H1 (cell line): ENCODE results near the gene OTUD3.

Source experiments
- ATF2 ChIP-seq: IDR thresholded peaks from 2 replicates; pipeline ENCODE4 v1.6.1; 2012; ENCODE audit warnings: low read length, inconsistent platforms
- BCL11A ChIP-seq, 2 experiments: IDR thresholded peaks; one replicate each; pipeline ENCODE4 v1.6.1; 2011; ENCODE audit warnings: low read depth in 2 of 2, low read length in 2 of 2, mild to moderate bottlenecking in 2 of 2
- EGR1 ChIP-seq: IDR thresholded peaks from 2 replicates; pipeline ENCODE4 v1.6.1; 2011; ENCODE audit warnings: low read depth, low read length, borderline replicate concordance
- HDAC2 ChIP-seq, 2 experiments: fragments of 300-600 bp in 1 of 2; sonication (generic) in 1 of 2; IDR thresholded peaks; 2 replicates each; pipeline ENCODE4 v1.6.1; 2011 to 2012; ENCODE audit warnings: low read depth in 2 of 2, low read length in 2 of 2, mild to moderate bottlenecking in 2 of 2, moderate library complexity in 2 of 2, borderline replicate concordance in 1 of 2, inconsistent platforms in 1 of 2
- POLR2A ChIP-seq, 2 experiments: IDR thresholded peaks; 1 replicate in 1 of 2; 2 replicates in 1 of 2; pipeline ENCODE4 v1.6.1; 2011; ENCODE audit warnings: low read depth in 2 of 2, low read length in 2 of 2, mild to moderate bottlenecking in 2 of 2; ENCODE audit errors: control extremely low read depth in 1 of 2
- POLR2AphosphoS5 ChIP-seq: IDR thresholded peaks from 2 replicates; pipeline ENCODE4 v1.6.1; 2011; ENCODE audit warnings: low read depth, low read length
- RFX5 ChIP-seq: IDR thresholded peaks from 2 replicates; pipeline ENCODE4 v1.6.1; 2011; ENCODE audit warnings: low read depth, low read length, improper control_type of control experiment, borderline replicate concordance
- SIN3A ChIP-seq, 2 experiments: IDR thresholded peaks in 1 of 2; conservative IDR thresholded peaks in 1 of 2; 2 replicates each; pipeline ENCODE4 v1.6.1; 2011 to 2012; ENCODE audit warnings: low read length in 2 of 2, improper control_type of control experiment in 1 of 2, low read depth in 1 of 2, mild to moderate bottlenecking in 1 of 2
- TAF1 ChIP-seq: IDR thresholded peaks from 2 replicates; pipeline ENCODE4 v1.6.1; 2011; ENCODE audit warnings: mild to moderate bottlenecking, low read depth, low read length
- TF ChIP-seq, protein P1 (sequence below), 3 experiments: IDR thresholded peaks; 1 replicate in 2 of 3; 2 replicates in 1 of 3; pipeline versions ENCODE4 v1.5.1 to v1.6.1; 2011; ENCODE audit warnings: low read length in 3 of 3, mild to moderate bottlenecking in 3 of 3, inconsistent platforms in 2 of 3, low read depth in 1 of 3, moderate library complexity in 1 of 3; ENCODE audit not compliant: insufficient read depth in 1 of 3; ENCODE audit errors: control extremely low read depth in 1 of 3

GRCh38 chr1:19894218-19894617 lies 12.0 kb downstream of the OTUD3 start:
- TF ChIP-seq POLR2A (IDR thresholded peaks at IDR 0.05; ENCODE audit: control extremely low read depth in 1 of 2, low read depth in 2 of 2, low read length in 2 of 2), result no peak
- TF ChIP-seq, protein P1, sequence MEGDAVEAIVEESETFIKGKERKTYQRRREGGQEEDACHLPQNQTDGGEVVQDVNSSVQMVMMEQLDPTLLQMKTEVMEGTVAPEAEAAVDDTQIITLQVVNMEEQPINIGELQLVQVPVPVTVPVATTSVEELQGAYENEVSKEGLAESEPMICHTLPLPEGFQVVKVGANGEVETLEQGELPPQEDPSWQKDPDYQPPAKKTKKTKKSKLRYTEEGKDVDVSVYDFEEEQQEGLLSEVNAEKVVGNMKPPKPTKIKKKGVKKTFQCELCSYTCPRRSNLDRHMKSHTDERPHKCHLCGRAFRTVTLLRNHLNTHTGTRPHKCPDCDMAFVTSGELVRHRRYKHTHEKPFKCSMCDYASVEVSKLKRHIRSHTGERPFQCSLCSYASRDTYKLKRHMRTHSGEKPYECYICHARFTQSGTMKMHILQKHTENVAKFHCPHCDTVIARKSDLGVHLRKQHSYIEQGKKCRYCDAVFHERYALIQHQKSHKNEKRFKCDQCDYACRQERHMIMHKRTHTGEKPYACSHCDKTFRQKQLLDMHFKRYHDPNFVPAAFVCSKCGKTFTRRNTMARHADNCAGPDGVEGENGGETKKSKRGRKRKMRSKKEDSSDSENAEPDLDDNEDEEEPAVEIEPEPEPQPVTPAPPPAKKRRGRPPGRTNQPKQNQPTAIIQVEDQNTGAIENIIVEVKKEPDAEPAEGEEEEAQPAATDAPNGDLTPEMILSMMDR (IDR thresholded peaks at IDR 0.05; ENCODE audit: control extremely low read depth in 1 of 3, insufficient read depth in 1 of 3, low read depth in 1 of 3, low read length in 3 of 3), result no peak
- TF ChIP-seq HDAC2 (IDR thresholded peaks at IDR 0.05; ENCODE audit: borderline replicate concordance in 1 of 2, low read depth in 2 of 2, low read length in 2 of 2), result no peak
- TF ChIP-seq EGR1, result no peak
- no peak for TF ChIP-seq TAF1
- no peak for TF ChIP-seq BCL11A (IDR thresholded peaks at IDR 0.05; ENCODE audit: low read depth in 2 of 2, low read length in 2 of 2)
- no peak for TF ChIP-seq SIN3A (conservative IDR thresholded peaks at IDR 0.05 in 1 of 2, IDR thresholded peaks at IDR 0.05 in 1 of 2; ENCODE audit: low read depth in 1 of 2, low read length in 2 of 2)
- TF ChIP-seq RFX5, result no peak
- TF ChIP-seq ATF2, result no peak
- TF ChIP-seq POLR2AphosphoS5, result no peak
